DOHH2 (cell line): ENCODE data around the gene NOL9.

Source experiments
- CTCF ChIP-seq: fragments of 200-600 bp; sonication (generic); IDR thresholded peaks from one replicate; pipeline ENCODE4 v1.5.1; 2014; ENCODE audit warnings: antibody characterized with exemption, mild to moderate bottlenecking, low read depth, low read length; ENCODE audit not compliant: poor library complexity, severe bottlenecking
- EZH2phosphoT487 ChIP-seq: fragments of 200-600 bp; sonication (generic); IDR thresholded peaks from 2 replicates; pipeline ENCODE4 v1.6.1; 2017; ENCODE audit warnings: borderline replicate concordance, mild to moderate bottlenecking, antibody characterized with exemption, low read length, moderate library complexity, mixed read lengths

- no peak for TF ChIP-seq CTCF
- TF ChIP-seq EZH2phosphoT487 = no peak
Observed at GRCh38 chr1:6477039-6477820, 77.1 kb downstream of the NOL9 start.
